GM19328 (cell line): ENCODE results near the gene KLRB1.
"Not testable (repeated sequence)": the region's sequence is repeated elsewhere in the genome, so short reads cannot be mapped to it uniquely, and the experiment has no call there.

Experiments used
- ATAC-seq: cut with Tn5 transposase; IDR thresholded peaks from one replicate; pipeline ENCODE4 v1.9.1; 2021; ENCODE audit warnings: mild to moderate bottlenecking, moderate library complexity; ENCODE audit not compliant: unreplicated experiment

The KLRB1 gene

DNA sequence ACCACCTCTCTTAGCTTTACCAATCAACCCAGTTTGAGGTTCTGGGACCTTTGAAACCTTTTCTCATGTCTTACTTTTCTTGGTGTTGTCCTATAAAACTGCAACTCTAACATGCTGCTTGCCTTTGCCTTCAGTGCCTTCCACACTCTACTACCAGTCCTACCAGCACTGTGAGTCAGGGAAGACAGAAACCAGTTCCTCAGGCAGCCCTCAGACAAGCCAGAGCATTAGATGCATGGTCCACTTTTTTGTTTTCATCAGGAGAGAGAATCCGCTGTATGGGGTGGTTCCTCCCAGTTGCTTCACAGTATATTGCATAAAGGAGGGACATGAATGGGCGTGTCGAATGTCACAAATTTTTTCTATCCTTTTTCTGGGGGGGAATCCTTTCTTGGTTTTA lies 17.3 kb upstream of the KLRB1 start:
- no peak for ATAC-seq

DNA sequence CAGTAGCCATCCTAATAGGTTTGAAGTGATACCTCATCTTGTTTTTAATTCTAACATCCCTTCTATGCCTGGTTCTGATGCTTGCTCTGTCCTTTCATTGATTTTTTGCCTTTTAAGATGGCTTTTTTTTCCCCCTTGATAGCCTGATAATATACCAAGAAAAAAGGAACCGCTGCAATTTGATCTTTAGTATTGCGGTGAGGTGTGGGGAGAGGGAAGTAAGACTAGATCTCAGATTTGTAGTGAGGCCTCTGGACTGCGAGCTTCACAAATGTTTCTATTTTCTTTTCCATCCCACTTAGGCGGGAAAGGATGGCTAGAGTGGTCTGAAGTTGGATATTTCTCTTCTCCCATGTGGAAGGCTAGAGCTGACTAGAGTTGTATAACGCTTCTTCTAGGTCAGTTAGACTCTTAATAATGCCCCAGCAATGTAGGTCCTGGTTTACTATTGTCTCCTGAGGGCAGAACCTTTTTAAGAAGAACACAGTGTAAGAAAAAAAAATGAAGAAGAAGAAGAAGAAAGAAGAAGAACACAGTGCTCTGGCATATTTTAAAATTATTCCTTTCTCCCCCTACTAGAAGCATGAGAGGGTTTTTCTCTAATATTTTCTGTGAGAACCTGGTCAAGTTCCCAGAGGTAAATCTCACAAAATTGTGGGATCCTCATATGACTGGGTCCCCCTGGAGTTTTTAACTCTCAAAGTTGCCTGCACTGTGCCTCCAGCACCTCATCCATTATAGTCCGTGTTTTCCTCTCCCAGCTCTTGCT lies 11.9 kb upstream of the KLRB1 start:
- ATAC-seq: no peak

DNA sequence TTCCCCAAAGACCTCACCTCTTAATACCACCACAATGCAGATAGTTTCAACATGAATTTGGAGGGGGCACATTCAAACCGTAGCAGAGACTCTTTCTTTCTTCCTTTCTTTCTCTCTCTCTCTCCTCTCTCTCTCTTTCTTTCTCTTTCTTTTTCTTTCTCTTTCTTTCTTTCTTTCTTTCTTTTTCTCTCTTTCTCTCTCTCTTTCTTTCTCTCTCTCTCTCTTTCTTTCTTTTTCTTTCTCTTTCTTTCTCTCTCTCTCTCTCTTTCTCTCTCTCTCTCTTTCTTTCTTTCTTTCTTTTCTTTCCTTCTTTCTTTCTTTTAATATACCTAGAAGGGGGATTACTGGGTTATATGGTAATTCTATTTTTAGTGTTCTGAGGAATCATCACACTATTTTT lies 11.2 kb upstream of the KLRB1 start:
- ATAC-seq: not testable (repeated sequence)

DNA sequence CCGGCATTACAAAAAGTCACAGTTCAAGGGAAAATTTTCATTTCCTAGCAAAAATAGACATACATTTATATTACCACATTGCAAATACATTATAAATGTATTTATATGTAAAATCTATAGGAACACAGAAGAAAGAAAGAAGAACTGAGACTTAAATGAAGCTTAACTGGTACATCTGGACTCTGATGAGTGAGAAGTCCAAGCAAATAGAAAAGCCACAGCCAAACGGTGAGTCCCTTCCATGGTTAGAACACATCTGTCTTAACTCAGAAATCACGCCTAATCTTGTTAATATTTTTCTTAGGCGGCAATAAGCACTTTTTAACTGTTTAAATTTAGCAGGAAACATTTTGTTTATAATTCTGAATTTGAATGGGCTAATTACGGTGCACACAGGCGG lies 9.4 kb upstream of the KLRB1 start:
- ATAC-seq: no peak

DNA sequence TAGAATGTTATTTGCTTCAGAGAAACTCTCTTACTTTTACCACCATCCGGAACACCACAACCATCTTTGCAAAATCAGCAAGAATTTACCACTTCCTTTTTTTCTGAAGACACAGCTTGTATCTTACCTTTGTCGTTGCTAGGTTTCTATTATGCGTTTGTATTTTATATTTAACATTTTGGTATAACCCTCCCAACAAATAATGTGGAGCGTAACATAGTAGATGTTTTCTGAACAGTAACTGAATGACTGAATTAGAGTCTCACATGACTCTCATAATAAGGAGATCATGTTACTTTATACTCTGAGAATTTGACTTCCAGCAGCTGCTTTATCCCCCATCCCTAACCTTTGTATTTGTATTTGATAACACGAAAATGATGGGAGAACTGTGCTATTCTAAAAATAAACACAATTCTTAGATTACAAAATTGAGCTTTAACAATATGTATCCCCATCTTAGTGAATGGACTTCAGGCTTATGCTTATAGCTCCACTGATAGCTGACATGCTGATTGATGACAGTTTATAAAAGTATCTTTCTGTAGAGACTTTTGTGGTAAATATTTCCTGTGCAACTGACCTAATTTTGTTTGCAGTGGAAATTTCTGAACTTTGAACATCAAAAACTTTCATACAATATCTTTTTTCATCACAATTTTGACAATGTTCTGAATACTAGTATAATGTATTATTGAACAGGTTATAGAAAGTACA lies 7.9 kb upstream of the KLRB1 start:
- peak; percentile 60 for ATAC-seq

DNA sequence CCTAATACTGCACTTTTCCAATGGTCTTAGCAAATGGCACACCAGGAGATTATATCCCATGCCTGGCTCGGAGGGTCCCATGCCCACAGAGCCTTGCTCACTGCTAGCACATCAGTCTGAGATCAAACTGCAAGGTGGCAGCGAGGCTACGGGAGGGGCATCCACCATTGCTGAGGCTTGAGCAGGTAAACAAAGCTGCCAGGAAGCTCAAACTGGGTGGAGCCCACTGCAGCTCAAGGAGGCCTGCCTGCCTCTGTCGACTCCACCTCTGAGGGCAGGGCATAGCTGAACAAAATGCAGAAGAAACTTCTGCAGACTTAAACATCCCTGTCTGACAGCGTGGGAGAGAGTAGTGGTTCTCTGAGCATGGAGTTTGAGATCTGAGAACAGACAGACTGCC lies 2.9 kb upstream of the KLRB1 start:
- ATAC-seq: not testable (repeated sequence)

DNA sequence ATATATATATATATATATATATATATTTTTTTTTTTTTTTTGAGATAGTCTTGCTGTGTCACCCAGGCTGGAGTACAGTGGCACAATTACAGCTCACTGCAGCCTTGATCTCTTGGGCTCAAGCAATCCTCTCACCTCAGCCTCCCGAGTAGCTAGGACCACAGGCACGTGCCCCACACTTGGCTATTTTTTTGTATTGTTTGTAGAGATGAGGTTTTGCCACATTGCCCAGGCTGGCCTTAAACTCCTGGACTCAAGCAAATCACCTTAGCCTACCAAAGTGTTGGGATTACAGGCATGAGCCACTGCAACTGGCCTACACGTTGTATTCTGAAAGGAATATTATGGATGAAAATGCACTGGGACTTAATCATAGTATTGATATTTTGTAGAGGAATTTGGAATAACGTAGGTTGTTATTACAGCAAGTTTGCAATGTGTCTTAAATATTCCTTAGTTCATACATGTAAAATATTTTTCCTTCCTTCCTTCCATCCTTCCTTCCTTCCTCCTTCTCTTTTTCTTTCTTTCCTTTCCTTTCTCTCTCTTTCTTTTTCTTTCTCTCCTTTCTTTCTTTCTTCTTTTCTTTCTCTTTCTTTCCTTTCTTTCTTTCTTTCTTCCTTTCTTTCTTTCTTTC lies 862 bp downstream of the KLRB1 start:
- ATAC-seq: no peak

DNA sequence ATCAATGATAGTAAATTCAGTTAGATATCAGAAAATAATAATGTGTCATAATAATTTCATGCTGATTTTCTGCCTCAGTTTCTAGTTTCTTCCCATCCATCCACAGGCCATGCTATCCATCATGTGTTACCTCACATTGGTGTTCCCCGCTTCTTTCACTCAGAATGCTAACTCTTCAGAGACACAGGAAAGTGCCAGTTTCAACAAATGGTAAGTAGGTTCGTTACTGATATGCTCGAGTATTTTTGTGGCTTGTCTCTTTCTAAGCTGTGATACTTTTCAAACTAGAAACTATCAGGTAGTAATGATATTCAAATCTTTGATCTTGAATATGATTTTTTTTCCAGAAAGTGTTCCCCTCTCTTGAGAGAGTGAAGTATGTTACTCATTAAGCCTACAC lies 1.5 kb downstream of the KLRB1 start:
- no peak for ATAC-seq

DNA sequence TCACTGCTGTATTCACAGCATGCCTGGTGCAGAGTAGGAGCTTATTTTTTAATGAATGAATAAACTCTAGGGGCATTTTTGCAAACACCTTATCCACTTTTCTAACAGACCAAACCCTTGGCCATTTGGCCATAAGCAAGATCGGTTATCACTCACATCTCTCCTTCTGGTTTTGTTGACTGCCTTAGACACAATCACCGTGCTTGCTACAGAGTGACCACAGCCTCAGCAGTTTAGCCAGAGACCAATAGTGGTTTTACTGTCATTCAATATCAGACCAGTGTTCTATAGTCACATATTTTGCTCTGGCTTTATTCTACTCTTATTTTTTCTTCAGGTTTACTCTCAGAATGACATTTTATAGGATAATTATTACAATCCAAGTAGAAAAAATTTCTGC lies 2.2 kb downstream of the KLRB1 start:
- no peak for ATAC-seq

DNA sequence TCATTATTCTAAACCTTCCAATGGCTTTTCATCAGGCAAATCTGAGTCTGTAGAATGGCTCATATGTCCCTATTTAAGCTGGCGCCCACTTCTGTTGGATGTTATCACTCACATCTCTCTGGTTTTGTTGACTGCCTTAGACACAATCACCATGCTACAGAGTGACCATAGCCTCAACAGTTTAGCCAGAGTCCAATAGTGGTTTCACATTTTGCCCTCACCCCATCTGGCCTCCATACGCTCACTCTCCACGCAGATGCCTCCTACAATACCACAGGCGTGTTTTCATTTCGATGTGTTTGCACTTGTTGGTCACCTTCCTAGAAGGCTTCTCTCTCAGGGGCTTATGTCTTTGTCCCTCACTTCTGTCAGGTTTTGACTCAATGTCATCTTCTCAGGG lies 3.4 kb downstream of the KLRB1 start:
- ATAC-seq: no peak

DNA sequence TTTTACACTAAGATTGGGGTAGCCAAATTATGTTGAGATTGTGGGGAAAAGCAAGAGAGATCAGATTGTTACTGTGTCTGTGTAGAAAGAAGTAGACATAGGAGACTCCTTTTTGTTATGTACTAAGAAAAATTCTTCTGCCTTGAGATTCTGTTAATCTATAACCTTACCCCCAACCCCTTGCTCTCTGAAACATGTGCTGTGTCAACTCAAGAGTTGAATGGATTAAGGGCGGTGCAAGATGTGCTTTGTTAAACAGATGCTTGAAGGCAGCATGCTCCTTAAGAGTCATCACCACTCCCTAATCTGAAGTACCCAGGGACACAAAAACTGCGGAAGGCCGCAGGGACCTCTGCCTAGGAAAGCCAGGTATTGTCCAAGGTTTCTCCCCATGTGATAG lies 7.3 kb downstream of the KLRB1 start:
- not testable (repeated sequence) for ATAC-seq

DNA sequence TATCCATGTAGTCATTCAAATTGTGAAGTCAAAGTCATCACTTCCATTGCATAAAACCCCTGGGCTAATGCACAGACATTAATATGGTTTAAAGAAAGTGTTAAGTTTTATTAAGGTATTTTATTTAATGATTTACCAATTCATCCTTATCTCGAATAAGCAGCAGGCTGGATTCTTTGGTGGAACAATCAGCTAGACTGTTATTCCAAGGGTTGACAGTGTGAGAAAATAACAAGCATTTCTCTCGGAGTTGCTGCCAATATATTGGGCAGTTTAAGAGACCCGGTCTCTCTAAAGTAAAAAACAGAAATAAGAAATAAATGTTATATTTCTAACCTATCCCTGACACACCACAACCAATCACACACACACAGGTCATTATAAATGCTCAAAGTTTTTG lies 9.4 kb downstream of the KLRB1 start:
- no peak for ATAC-seq

DNA sequence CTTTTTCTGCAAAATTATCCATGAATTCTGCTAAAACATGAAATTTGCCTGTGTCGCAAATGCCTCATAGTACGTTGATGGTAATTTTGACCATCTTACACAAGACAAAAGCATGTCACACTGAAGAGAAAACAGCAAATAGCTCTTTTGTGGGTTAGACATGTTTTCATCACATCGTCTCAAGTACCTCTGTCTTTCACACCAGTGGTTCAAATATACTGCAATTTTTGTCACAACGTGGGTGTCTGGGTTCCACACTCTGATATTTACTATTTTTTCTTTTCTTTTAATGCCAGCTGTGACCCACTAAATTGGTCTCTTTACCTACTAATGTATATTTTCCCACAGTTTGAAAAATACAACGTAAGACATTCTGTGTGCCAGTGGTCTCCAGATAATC lies 10.4 kb downstream of the KLRB1 start:
- ATAC-seq: no peak

DNA sequence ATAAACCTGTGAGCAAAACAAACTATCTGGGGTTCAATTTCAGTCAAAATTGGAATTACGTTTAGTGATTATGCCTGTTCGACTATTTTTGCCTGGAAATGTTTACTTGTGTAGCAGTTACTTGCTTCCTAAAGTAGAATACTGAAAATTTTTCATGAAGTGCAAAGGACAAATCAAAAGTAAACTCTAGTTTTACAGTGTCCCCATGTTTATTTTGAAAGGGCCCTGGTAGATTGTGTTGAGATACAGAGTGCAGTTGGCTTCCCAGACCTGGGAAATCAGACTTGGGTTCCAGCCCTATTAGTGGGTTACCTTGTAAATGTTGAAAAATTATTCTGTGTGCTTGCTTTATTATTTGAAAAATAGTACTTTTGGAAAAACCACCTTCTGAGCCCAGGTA lies 17.3 kb downstream of the KLRB1 start:
- no peak for ATAC-seq

DNA sequence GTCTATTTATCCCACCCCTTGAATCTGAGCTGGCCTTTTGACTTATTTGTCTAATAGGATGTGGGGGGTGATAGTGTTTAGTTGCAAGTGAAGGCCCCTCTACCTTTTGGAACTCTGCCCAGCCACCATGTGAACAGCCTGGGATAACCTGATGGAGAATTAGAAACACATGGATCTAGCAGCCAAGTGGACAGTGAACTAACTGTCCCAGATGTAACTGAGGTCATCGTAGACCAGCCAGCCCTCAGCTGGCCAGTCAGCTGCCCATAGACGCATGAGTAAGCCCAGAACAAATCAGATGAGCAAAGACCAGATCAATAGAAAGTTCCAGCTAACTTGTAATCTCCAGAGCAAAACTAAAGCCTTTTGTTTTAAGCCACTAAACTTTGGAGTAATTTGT lies 19.0 kb downstream of the KLRB1 start:
- no peak for ATAC-seq

DNA sequence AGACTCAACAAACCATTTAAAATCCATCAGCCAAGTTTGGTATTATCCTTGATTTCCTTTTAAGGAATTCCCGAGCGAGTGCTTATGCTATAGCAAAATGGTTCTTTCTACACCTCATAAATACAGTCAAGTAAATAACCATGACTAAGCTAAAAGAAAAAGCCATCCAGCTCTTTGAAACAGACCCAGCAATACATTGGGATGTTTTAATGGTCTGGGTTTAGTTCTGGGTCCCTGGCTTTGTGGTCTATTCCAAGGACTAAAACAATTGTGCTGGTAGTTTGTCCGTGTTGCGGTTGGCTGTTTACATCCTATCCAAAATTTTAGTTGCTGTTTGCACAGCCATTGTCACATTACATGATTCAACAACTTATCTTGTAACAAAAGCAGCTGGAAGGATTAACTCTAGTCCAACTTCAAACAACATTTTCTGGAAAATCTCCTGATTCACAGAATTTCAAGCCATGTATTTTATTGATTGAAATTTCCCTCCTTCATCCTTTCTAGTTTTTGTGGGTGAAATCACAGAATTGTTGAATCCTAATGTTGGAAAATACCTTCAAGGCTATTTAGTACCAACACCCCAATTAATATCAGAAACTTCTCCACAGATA lies 19.6 kb downstream of the KLRB1 start:
- no peak for ATAC-seq

DNA sequence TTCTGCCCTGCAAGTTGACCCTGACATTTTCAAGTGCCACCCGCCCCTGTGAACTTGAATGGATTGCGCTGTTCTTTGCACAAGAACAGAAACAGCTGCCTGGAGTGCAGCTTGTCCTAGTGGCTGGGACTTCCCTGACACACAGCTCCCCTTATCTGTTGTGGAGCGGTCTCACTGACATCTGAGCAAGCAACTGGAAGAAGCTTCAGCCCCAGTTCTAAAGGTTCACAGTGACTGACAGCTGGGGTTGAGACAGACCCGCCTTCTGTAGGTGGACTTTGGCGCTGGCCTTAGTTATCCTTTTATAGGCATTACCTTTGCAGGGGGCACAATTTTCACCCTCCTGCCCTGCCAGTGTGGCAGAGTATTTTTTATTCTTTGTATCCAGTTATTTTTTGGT lies 30.0 kb downstream of the KLRB1 start:
- not testable (repeated sequence) for ATAC-seq

DNA sequence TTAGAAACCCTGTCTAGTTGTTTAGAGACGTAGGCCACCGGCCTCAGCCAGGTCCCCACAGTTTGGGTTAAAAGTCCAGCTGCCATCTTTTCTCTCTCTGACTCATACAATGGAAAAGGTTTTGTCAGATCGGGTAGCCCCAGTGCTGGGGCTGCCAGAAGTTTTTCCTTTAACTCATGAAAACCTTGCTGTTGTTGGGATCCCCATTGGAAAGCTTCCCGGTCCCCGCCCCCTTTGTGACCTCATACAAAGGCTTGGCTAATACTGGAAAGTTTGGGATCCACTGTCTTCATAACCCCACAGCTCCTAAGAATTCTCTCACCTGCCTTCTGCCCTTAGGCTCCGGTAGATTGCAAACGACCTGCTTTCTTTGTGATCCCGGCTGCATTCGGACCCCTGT lies 40.6 kb downstream of the KLRB1 start:
- not testable (repeated sequence) for ATAC-seq

DNA sequence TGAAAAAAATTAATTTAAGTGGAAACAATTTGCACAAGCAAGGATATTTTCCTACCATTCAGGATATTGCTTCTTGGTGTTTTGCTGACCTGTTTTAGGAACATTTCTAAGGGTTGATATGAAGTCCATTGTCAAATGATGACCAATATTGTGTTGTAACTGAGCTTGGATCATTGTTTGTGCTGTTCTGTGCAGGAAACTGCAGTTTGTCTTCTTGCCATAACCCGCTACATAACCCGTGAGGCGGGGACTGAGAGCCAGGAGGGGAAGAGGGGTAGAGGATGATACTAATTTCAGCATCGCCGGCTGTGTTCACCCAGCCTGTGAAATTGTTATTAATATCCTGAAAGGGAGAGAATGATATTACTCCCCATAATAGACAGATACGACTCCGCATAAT lies 41.6 kb downstream of the KLRB1 start:
- ATAC-seq: not testable (repeated sequence)

DNA sequence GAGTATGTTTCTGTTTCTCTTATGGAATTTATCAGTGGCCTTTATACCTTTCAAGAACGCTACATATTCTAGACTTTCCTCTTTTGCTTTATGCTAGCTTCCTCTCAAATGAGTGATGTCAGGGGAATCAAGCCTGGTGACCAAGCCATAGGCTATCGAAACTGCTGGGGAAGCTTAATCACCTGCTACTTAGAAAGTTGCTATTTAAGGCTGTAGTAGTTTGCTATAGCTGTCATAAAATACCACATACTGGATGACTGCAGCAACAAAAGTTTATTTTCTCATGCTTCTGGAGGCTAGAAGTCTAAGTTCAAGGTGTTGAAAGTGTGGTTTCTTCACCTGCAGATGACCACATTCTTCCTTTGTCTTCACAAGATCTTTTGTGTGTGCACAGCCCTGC lies 43.3 kb downstream of the KLRB1 start:
- ATAC-seq: not testable (repeated sequence)

DNA sequence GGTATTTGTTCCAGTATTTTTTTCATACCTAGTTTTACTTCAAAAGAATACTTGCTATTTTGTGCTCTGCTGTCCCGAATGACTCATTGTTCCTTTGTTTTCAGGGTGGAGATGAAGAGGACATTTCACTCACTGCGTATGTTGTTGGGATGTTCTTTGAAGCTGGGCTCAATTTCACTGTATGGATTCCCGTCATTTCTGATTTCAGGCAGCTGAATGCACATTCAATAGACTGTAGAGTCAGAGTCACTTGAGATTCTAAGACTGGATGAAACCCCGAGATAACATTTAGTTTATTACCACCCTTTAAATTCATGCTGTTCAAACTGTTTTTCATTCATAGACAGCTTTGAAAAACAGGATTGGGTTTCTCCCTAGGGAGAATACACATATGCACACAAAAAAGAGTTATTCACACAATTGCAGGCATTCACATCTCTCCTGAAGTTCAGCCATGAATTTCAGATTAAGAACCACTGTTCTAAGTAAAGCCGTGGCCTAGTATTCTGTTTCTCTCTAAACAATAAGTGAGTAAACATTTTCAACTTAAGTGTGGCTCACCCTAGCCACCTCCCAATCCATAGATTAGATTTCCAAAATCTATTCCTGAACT lies 44.8 kb downstream of the KLRB1 start:
- not testable (repeated sequence) for ATAC-seq
